ENCODE results near the gene CRYBA2. TPM values are rescaled to one million over a fixed set of nuclear protein-coding genes. Genes with fewer than 3 reads are reported as not detected.

Gene CRYBA2
- total RNA-seq, 1 donor from 2014 or later = not detected

GRCh38 chr2:218957671-218958070 is 35.6 kb downstream of the CRYBA2 start:
- Mint-ChIP-seq H3K27ac (no peak overlapping the region), H3K27me3 (peaks cover 48% of the 10 kb centered on the region), H3K4me1 (peaks cover 15% of the 10 kb centered on the region), H3K36me3 (ENCODE audit: low read depth) (no peaks in the 10 kb centered on the region), H3K9me3 (no peaks in the 10 kb centered on the region), H3K4me3 (no peak overlapping the region)
- ChIA-PET CTCF (interaction anchor here (2.1 kb wide), 1 partner anchor 81 kb away, joined by 6 read pairs; no protein-coding TSS in a partner anchor), POLR2A (no interaction called here)
- TF ChIP-seq, protein P1, sequence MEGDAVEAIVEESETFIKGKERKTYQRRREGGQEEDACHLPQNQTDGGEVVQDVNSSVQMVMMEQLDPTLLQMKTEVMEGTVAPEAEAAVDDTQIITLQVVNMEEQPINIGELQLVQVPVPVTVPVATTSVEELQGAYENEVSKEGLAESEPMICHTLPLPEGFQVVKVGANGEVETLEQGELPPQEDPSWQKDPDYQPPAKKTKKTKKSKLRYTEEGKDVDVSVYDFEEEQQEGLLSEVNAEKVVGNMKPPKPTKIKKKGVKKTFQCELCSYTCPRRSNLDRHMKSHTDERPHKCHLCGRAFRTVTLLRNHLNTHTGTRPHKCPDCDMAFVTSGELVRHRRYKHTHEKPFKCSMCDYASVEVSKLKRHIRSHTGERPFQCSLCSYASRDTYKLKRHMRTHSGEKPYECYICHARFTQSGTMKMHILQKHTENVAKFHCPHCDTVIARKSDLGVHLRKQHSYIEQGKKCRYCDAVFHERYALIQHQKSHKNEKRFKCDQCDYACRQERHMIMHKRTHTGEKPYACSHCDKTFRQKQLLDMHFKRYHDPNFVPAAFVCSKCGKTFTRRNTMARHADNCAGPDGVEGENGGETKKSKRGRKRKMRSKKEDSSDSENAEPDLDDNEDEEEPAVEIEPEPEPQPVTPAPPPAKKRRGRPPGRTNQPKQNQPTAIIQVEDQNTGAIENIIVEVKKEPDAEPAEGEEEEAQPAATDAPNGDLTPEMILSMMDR (IDR thresholded peaks at IDR 0.05) = no peak
- DNase-seq (no peak), ATAC-seq (ENCODE audit: low read depth) (no peak)
- intact Hi-C loops (cut with micrococcal nuclease) = no loop called here

GRCh38 chr2:218956039-218956438 is 37.2 kb downstream of the CRYBA2 start:
- CTCF ChIA-PET = no interaction called here
- intact Hi-C loops (cut with micrococcal nuclease) = no loop called here
- no peak for DNase-seq
- TF ChIP-seq, protein P1 (IDR thresholded peaks at IDR 0.05) = no peak
- Mint-ChIP-seq H3K36me3 (ENCODE audit: low read depth) (no peaks in the 10 kb centered on the region), H3K4me1 (peaks cover 12% of the 10 kb centered on the region), H3K9me3 (no peaks in the 10 kb centered on the region), H3K27me3 (peaks cover 46% of the 10 kb centered on the region), H3K27ac (no peak overlapping the region), H3K4me3 (no peak overlapping the region)
- POLR2A ChIA-PET = no interaction called here
- ATAC-seq (ENCODE audit: low read depth) = no peak

DNA sequence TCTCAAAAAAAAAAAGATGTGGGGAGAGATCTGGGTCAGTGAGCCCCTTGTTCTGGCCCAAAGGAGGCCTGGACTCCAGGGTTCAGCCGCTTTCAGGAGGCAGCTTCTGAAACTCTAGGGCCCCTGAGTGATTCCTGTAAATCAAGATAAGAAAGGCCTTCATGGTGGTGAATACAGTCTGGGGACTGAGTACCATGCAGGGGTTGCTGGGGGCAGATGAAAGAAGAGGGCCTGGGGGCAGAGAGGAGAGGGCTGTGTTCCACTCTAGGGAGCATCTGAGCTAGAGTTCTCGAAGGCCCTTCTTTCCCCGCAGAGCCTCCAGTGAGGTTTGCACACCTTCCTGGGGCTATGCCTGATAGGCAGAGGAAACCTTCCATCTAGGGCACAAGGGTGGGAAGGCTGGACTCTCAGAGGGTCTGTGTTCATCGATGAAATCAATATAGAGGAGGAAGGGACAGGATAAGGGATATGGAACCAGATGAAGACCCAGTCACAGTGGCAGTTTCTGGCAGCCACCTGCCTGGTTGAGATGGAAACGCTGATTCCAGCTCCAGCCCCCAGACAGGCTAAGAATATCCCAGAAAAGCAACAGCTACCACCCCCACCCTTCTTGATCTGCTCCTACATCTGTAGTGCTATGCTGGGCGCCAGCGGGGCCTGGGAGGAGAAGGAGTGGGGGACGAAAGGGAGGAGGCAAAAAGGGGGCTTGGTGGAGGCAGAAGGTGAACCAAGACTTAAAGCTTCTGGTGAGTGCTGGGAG is 38.5 kb downstream of the CRYBA2 start:
- H3K4me1 Mint-ChIP-seq = peaks cover 6% of the 10 kb centered on the region
- no peaks in the 10 kb centered on the region for H3K9me3 Mint-ChIP-seq
- no peaks in the 10 kb centered on the region for H3K36me3 Mint-ChIP-seq (ENCODE audit: low read depth)
- H3K4me3 Mint-ChIP-seq = no peak overlapping the region
- POLR2A ChIA-PET = no interaction called here
- TF ChIP-seq, protein P1 (IDR thresholded peaks at IDR 0.05) = no peak
- no peak overlapping the region for H3K27ac Mint-ChIP-seq
- ATAC-seq (ENCODE audit: low read depth) (no peak), DNase-seq (no peak)
- intact Hi-C loops (cut with micrococcal nuclease) = no loop called here
- CTCF ChIA-PET = no interaction called here
- peaks cover 50% of the 10 kb centered on the region for H3K27me3 Mint-ChIP-seq

DNA sequence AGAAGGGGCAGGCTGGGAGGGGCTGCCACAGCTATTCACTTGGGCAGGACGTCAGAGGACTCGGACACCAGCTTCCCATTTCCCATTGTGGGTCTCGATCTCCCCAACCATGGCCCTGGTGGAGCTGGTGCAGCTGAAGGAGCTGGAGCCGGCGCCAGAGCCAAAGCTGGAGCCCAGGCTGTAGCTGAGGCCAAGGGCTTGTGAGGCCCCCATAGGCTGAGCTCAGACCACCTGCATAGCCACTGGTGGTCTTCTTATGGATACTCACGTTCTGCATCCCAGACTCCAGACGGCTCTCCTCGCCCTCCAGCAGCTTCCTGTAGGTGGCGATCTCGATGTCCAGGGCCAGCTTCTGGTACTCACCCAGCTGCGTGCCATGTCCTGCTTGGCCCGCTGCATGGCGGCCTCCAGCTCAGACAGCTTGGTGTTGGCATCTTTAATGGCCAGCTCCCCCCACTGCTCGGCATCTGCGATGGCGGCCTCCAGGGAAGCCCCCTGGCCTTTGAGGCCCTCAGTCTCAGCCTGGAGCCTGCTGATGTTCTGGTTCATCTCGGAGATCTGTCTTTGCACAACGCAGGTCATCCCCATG is 39.8 kb downstream of the CRYBA2 start:
- DNase-seq = no peak
- H3K27ac Mint-ChIP-seq = no peak overlapping the region
- H3K27me3 Mint-ChIP-seq = peaks cover 44% of the 10 kb centered on the region
- intact Hi-C loops (cut with micrococcal nuclease) = no loop called here
- H3K4me1 Mint-ChIP-seq = no peaks in the 10 kb centered on the region
- H3K36me3 Mint-ChIP-seq (ENCODE audit: low read depth) = no peaks in the 10 kb centered on the region
- ChIA-PET CTCF (interaction anchor here (1.2 to 1.3 kb wide), 2 partner anchors 55 to 77 kb away, joined by 3 read pairs; no protein-coding TSS in a partner anchor), POLR2A (interaction anchor here (0.7 kb wide), 1 partner anchor 9 kb away, joined by 3 read pairs; no protein-coding TSS in a partner anchor)
- H3K4me3 Mint-ChIP-seq = no peak overlapping the region
- no peaks in the 10 kb centered on the region for H3K9me3 Mint-ChIP-seq
- ATAC-seq (ENCODE audit: low read depth) = no peak
- TF ChIP-seq, protein P1 (IDR thresholded peaks at IDR 0.05) = no peak

DNA sequence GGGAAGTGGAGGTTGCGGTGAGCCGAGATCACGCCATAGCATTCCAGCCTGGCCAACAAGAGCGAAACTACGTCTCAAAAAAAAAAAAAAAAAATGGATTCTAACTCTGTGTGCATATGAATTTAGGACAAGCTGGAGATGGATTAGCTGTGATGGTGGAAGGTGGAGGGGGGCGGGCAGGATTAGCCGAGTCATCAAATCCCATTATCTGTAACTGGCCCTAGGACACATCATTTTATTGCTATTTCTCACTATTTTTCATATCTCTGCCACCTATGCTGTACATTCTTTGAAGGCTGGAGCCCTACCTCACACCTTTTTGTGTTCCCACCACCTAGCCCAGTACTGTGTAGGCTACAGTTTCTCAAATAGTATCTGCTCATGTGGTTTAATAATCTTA is 41.1 kb downstream of the CRYBA2 start:
- intact Hi-C loops (cut with micrococcal nuclease) = no loop called here
- peaks cover 37% of the 10 kb centered on the region for H3K27me3 Mint-ChIP-seq
- ATAC-seq (ENCODE audit: low read depth) (no peak), DNase-seq (no peak)
- no peaks in the 10 kb centered on the region for H3K4me1 Mint-ChIP-seq
- no peaks in the 10 kb centered on the region for H3K36me3 Mint-ChIP-seq (ENCODE audit: low read depth)
- TF ChIP-seq, protein P1 (IDR thresholded peaks at IDR 0.05) = no peak
- H3K4me3 Mint-ChIP-seq = no peak overlapping the region
- CTCF ChIA-PET = interaction anchor here (1.1 to 1.3 kb wide), 2 partner anchors 44 to 76 kb away, joined by 3 read pairs; no protein-coding TSS in a partner anchor
- POLR2A ChIA-PET = no interaction called here
- no peak overlapping the region for H3K27ac Mint-ChIP-seq
- H3K9me3 Mint-ChIP-seq = no peaks in the 10 kb centered on the region
